IMR-90 (cell line): ENCODE measurements around the gene HSPA13. TPM values are rescaled to one million over a fixed set of nuclear protein-coding genes. Genes with fewer than 3 reads are reported as not detected.

Source experiments
- polyA plus RNA-seq, 3 experiments: library from polyadenylated mRNA; depleted of rRNA; stranded (reverse); fragments of >200 nt; gene quantifications; 2 replicates each; pipeline ENCODE4 v1.2.3, GENCODE V29; 2012; ENCODE audit warnings: low replicate concordance in 1 of 3
- total RNA-seq: library from RNA; depleted of rRNA; stranded (reverse); fragments of >200 nt; gene quantifications from 2 replicates; pipeline ENCODE4 v1.2.3, GENCODE V29; 2012; rRNA removed

The HSPA13 gene
- total and polyA plus RNA-seq, 2 of the 4 experiments (the other 2 are of a cell fraction): 16.3 to 43.7 TPM

Other genes with a start within 250 kb of the HSPA13 start
- gene LIPI, start 172.2 kb downstream of the HSPA13 start, total RNA-seq: not detected in 2 replicates
- not detected in 2 replicates for gene LIPI, start 172.2 kb downstream of the HSPA13 start, polyA plus RNA-seq (2012; rRNA removed)
- gene RBM11, start 167.0 kb downstream of the HSPA13 start, total RNA-seq: under 0.01 and 0.18 TPM in 2 replicates
- 0.10 and 0.46 TPM in 2 replicates for gene RBM11, start 167.0 kb downstream of the HSPA13 start, polyA plus RNA-seq (2012; rRNA removed)
- gene SAMSN1, start 163.2 kb upstream of the HSPA13 start, total RNA-seq: not detected in 2 replicates
- gene SAMSN1, start 163.2 kb upstream of the HSPA13 start, polyA plus RNA-seq (2012; rRNA removed): not detected in 2 replicates